H1 (cell line): Measurements from ENCODE around the gene EEF1A2.

Experiments used
- BRCA1 ChIP-seq: IDR thresholded peaks from 2 replicates; pipeline ENCODE4 v1.6.1; 2012; ENCODE audit warnings: low read depth, low read length, improper control_type of control experiment
- CBX5 ChIP-seq: fragments of 300-800, 300-1000 bp; sonication (generic); IDR thresholded peaks from 2 replicates; pipeline ENCODE4 v1.7.1; 2016; ENCODE audit warnings: antibody characterized with exemption, low read length, low read depth
- CHD1 ChIP-seq: IDR thresholded peaks from 2 replicates; pipeline ENCODE4 v1.6.1; 2012; ENCODE audit warnings: low read depth, low read length, improper control_type of control experiment
- JUND ChIP-seq: IDR thresholded peaks from 2 replicates; pipeline ENCODE4 v1.6.1; 2011; ENCODE audit warnings: mild to moderate bottlenecking, improper control_type of control experiment, low read length
- POLR2A ChIP-seq, 2 experiments: IDR thresholded peaks; 1 replicate in 1 of 2; 2 replicates in 1 of 2; pipeline ENCODE4 v1.6.1; 2011; ENCODE audit warnings: low read depth in 2 of 2, low read length in 2 of 2, mild to moderate bottlenecking in 2 of 2; ENCODE audit errors: control extremely low read depth in 1 of 2
- RAD21 ChIP-seq, 2 experiments: IDR thresholded peaks in 1 of 2; conservative IDR thresholded peaks in 1 of 2; 2 replicates each; pipeline ENCODE4 v1.6.1; 2011; ENCODE audit warnings: low read depth in 2 of 2, low read length in 2 of 2, improper control_type of control experiment in 1 of 2, inconsistent platforms in 1 of 2, mild to moderate bottlenecking in 1 of 2, moderate library complexity in 1 of 2
- RXRA ChIP-seq: IDR thresholded peaks from 2 replicates; pipeline ENCODE4 v1.6.1; 2011; ENCODE audit warnings: low read depth, mild to moderate bottlenecking, low read length, moderate library complexity; ENCODE audit not compliant: insufficient read depth
- YY1 ChIP-seq: IDR thresholded peaks from 2 replicates; pipeline ENCODE4 v1.6.1; 2011; ENCODE audit warnings: low read depth, mild to moderate bottlenecking, low read length
- TF ChIP-seq, protein P1 (sequence below), 3 experiments: IDR thresholded peaks; 1 replicate in 2 of 3; 2 replicates in 1 of 3; pipeline versions ENCODE4 v1.5.1 to v1.6.1; 2011; ENCODE audit warnings: low read length in 3 of 3, mild to moderate bottlenecking in 3 of 3, inconsistent platforms in 2 of 3, low read depth in 1 of 3, moderate library complexity in 1 of 3; ENCODE audit not compliant: insufficient read depth in 1 of 3; ENCODE audit errors: control extremely low read depth in 1 of 3
- TF ChIP-seq, protein P2 (sequence below): IDR thresholded peaks from 2 replicates; pipeline ENCODE4 v1.6.1; 2011; ENCODE audit warnings: low read depth, mild to moderate bottlenecking, low read length; ENCODE audit not compliant: insufficient read depth

DNA sequence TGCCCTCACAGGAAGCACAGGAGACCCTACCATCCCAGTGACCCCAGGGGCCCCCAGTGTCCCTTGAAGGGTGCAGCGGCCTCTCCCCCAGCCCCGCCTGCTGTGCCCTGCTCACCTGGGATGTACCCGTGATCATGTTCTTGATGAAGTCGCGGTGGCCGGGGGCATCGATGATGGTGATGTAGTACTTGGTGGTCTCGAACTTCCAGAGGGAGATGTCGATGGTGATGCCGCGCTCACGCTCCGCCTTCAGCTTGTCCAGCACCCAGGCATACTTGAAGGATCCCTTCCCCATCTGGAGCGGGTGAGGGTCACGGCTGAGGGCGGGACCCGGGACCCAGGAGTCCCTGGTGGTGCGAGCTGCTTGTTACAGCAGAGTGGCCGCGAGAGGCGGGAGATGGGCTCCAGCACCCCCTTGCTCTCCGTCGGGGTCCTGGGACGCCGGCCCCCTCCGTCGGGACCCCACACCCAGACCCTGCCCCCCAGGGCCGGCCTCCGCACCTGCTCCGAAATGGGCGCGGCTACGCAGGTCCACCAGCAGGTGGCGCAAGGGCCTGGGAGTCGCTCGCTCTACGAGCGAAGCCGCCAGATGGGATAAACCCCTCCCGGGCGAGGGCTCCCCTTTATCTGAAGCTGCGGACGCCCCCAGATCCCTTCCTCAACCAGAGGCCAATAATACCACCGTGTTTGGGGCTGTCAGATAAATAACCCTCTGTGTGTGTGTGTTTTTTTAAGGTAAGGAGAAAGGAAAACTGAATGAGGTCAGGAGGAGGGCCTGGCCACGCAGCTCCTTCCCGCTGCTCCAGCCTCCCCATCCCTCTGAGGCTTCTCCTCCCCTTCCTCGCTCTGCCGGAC, 2.9 kb downstream of the EEF1A2 start:
- peak; percentile 70 for TF ChIP-seq YY1
- TF ChIP-seq, protein P1, sequence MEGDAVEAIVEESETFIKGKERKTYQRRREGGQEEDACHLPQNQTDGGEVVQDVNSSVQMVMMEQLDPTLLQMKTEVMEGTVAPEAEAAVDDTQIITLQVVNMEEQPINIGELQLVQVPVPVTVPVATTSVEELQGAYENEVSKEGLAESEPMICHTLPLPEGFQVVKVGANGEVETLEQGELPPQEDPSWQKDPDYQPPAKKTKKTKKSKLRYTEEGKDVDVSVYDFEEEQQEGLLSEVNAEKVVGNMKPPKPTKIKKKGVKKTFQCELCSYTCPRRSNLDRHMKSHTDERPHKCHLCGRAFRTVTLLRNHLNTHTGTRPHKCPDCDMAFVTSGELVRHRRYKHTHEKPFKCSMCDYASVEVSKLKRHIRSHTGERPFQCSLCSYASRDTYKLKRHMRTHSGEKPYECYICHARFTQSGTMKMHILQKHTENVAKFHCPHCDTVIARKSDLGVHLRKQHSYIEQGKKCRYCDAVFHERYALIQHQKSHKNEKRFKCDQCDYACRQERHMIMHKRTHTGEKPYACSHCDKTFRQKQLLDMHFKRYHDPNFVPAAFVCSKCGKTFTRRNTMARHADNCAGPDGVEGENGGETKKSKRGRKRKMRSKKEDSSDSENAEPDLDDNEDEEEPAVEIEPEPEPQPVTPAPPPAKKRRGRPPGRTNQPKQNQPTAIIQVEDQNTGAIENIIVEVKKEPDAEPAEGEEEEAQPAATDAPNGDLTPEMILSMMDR (IDR thresholded peaks at IDR 0.05; ENCODE audit: control extremely low read depth in 1 of 3, insufficient read depth in 1 of 3, low read depth in 1 of 3, low read length in 3 of 3): peak; percentile 83 to 88 (median 87)
- no peak for TF ChIP-seq CHD1
- TF ChIP-seq CBX5: no peak
- no peak for TF ChIP-seq POLR2A (IDR thresholded peaks at IDR 0.05; ENCODE audit: control extremely low read depth in 1 of 2, low read depth in 2 of 2, low read length in 2 of 2)
- TF ChIP-seq RAD21 (IDR thresholded peaks at IDR 0.05 in 1 of 2, conservative IDR thresholded peaks at IDR 0.05 in 1 of 2; ENCODE audit: low read depth in 2 of 2, low read length in 2 of 2): peak; percentile 51 to 67; a peak in 3 of 4 replicates
- TF ChIP-seq, protein P2, sequence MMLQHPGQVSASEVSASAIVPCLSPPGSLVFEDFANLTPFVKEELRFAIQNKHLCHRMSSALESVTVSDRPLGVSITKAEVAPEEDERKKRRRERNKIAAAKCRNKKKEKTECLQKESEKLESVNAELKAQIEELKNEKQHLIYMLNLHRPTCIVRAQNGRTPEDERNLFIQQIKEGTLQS: no peak
- no peak for TF ChIP-seq RXRA
- TF ChIP-seq BRCA1: no peak
- TF ChIP-seq JUND: no peak
